22Rv1 (cell line): ENCODE data around the gene KRTAP4-11.

Experiments used
- CTCF ChIP-seq: fragments of 450-650 bp; IDR thresholded peaks from 2 replicates; pipeline ENCODE4 v1.5.1; 2017; ENCODE audit warnings: mild to moderate bottlenecking
- ZFX ChIP-seq: fragments of 450-650 bp; IDR thresholded peaks from 2 replicates; pipeline ENCODE4 v1.6.1; 2017; ENCODE audit warnings: antibody characterized with exemption, borderline replicate concordance

- TF ChIP-seq CTCF (no peak), ZFX (no peak)
Observed at GRCh38 chr17:41098481-41098880, 19.7 kb downstream of the KRTAP4-11 start.
